NOMO-1 (cell line): Measurements from ENCODE around the gene SMCR8.
A peak's percentile ranks its signal among the peaks of the same experiment; 100 is the strongest.
"Not testable (repeated sequence)": the region's sequence is repeated elsewhere in the genome, so short reads cannot be mapped to it uniquely, and the experiment has no call there.

Source experiments
- DNase-seq, 2 experiments: peaks; one replicate each; lab custom pipeline; 2025; ENCODE audit not compliant: unreplicated experiment in 2 of 2; lab: John Stamatoyannopoulos, UW

SMCR8 gene

GRCh38 chr17:18344021-18344420, 28.9 kb downstream of the SMCR8 start:
- no peak for DNase-seq

DNA sequence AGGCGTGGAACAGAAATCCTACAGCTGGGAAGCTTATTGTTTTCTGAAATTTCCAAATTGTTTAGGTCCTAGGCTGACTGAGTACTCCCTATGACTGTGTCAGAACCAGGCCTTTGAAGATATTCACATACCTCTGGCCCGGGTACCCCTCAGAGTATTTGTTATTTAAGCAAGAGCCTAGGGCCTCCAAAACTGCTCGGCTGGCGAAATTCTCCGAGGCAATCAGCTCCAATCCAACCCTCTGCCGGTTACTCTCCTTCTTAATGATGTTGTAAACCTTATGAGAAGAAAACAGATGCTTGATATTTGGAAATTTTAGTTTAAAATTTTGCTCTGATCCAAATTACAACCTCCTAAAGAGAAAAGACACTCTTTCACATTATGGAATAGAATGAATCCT, 38.4 kb downstream of the SMCR8 start:
- DNase-seq, result no peak

DNA sequence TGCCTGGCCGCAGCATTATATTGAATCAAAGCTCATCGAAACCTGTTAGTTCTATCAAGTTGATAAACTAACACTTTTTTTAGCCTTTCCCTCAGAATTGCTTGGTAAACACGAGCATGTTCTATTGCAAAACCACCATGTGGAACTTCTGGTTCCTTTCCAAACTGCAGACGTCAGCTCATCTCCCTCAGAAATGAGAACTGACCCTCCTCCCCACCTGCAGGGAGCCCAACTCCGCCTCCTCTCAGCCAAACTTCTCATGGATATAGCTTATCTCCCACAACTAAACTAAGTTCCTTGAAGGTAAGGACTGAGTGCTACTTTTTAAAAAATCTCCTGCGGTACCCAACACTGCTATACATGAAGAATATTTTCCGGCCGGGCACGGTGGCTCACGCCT, 41.5 kb downstream of the SMCR8 start:
- peak; percentile 8 to 53 for DNase-seq

DNA sequence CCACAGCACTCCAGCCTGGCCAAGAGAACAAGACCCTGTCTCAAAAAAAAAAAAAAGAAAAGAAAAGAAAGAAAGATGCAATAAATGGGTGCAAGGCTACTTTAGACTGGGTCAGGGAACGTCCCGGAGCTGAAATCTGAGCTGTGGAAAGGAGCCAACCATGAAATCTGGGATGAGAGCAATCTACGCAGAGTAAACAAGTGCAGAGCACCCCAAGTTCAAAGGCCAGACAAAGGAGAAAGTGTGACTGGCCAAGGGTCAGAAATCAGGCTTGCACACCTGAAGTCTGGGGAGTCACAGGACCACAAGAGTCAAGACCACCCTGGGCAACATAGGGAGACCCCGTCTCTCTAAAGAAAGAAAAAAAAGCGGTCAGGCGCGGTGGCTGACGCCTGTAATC, 45.4 kb downstream of the SMCR8 start:
- no peak for DNase-seq

DNA sequence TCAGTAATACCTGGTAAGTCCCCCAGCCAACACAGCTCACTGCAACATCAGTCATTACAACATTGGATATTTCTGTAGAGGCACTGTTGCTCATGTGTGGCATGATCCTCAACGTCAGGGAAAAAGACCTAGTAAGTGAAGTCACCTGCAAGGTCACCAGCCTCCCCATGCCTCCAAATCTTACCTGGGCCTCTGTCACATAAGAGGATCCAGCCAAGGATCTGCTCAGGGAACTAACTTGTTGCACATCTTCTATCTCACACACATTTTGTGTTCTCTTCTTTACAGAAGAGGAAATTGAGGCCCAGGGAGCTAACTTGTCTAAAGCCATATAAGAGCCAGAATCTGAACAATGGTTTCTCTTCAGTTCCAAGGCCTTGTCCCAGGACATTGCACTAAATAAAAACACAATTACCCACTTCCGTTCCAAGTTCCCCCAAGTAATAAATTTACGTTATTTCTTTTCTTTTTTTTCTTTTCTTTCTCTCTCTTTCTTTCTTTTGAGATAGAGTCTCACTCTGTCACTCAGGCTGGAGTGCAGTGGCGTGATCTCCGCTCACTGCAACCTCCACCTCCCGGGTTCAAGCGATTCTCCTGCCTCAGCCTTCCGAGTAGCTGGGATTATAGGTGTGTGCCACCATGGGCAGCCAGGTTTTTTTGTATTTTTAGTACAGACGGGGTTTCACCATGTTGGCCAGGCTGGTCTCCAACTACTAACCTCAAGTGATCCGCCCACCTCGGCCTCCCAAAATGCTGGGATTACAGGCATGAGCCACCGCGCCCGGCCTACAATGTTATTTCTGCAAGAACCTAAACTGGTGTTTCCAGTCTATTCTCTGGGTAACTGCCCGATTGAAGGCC, 47.0 kb downstream of the SMCR8 start:
- DNase-seq, result no peak

- DNase-seq, result no peak
These were observed 47.6 kb downstream of the SMCR8 start for GRCh38 chr17:18362698-18363100.

DNA sequence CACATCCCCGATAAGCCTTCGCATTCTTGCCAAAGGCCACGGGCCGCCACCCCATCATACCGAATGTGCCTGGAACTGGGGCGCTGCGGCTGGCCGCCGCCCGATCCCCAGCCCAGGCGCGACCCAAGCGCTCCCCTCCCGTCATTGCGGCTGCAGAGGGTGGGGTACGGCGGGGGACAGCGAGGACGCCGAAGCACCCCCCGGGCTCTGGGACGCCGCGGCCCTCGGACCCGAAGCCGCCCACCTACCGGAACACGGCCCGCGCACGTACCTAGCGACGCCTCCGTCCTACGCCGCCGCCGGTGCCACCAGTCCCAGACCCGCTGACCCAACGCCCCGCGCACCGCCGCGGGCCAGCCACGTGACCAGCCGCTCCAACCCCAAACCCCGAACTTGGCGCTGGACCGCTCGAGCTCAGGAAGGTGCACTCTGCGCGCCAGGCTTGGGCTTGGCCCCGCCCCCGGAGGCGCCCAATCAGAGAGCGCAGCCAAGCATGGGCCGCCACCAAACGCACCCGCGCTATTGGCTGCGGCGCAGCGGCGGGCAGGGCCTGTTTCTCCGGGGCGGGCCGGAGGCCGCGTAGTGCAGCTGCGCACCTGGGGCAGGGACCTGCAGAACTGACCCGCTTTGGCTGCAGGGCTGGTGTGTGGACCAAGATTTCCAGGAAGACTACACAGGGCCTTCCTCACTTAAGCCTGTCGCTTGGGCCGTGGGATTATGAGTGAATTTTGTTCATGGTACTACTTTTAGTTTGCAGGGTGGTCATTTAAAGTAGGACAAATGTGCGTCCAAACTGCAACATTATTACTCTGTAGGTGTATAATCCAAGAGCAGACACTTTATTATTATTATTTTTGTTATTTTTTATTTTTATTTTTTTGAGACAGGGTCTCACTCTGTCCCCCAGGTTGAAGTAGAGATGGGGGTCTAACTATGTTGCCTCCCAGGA, 48.3 kb downstream of the SMCR8 start, which contains the start of gene SHMT1:
Gene SHMT1, minus strand, starts transcription at position 450 of the 949 bp plus-strand sequence. CDS start 7,569 bp downstream, outside the sequence.
- peak; percentile 88 to 96 for DNase-seq

- no peak for DNase-seq
These were observed 49.1 kb downstream of the SMCR8 start for GRCh38 chr17:18364166-18364565.

DNA sequence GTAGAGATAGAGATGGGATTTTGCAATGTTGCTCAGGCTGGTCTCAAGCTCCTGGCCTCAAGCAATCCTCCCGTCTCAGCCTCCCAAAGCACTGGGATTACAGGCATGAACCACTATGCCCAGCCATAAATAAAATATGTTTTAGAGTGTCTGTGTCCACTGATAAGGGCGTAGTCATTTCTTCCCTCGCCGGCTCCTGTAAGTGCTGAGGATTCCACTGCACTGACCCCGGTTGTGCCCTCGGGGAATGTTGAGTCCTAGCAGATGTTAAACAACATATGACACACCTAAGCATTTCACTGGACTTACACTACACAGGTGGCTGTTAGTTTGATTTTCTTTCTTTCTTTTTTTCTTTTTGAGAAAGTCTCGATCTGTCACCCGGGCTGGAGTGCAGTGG, 53.9 kb downstream of the SMCR8 start:
- no peak for DNase-seq

- DNase-seq, result no peak
These were observed 55.7 kb downstream of the SMCR8 start for GRCh38 chr17:18370761-18371160.

DNA sequence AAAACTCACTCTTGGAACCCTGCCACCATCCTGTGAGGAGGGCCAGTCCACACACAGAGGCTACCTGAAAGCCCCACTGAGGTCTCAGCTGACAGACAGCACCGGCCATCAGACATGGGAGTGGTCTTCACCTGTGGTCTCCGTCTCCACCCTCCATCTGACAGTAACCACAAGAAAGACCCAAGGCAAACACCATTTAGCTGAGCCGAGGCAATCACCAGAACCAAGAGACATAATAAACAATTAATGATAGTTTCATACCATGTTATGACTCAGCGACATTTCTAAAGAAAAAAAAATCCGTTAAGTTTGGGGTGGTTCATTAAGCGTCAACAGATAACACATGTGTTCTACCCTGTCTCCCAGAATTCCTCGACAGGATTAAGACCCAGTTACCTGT, 56.4 kb downstream of the SMCR8 start:
- no peak for DNase-seq

DNA sequence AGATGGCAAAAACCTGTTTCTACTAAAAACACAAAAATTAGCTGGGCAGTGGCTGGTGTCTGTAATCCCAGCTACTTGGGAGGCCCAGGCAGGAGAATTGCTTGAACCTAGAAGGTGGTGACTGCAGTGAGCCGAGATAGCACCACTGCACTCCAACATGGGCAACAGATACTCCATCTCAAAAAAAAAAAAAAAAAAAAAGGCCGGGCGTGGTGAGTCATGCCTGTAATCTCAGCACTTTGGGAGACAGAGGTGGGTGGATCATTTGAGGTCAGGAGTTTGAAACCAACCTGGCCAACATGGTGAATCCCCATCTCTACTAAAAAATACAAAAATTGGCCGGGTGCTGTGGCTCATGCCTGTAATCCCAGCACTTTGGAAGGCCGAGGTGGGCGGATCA, 58.1 kb downstream of the SMCR8 start:
- not testable (repeated sequence) for DNase-seq

GRCh38 chr17:18374216-18374615, 59.1 kb downstream of the SMCR8 start:
- no peak for DNase-seq
